Amniotic stem cell (primary cell): ENCODE results near the gene MEGF9.

Source experiments
- DNase-seq: peaks from one replicate; lab custom pipeline; 2025; lab: John Stamatoyannopoulos, UW

MEGF9 gene

DNA sequence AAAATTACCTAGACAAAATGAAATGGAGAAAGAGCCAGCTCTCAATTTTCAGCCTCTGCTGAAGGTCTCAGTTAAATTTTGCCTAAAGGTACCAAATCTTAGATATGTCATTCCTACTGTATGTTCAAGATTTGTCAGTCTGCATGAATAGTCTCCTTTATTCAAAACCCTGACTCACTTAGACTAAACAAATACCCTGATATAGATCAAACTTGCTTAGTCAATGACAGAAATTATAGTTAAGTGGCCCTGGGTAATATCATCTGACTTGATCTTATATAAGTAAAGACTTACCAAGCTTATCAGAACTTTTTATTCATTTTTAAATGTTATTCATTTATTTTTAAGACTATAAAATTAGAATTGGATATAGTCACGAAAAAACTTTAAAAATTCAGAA lies 12.2 kb downstream of the MEGF9 start:
- DNase-seq: no peak

DNA sequence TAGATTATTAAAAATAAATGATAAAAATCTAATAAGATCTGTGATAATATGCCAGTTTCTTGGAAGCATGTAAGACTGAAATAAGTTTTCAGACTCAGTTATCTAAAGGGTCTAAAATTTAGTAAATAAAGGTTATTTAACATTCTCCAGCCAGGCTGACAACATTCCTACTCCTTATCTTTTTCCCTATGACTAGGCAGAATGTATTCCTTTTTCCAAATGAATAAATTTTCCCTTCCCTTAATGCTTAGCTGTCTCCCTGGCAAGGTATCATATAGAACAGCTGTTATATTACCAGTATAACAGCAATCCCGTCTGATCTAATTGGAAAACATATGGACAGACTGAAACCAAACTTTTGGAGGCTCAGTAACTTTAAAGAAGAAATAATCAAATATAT lies 13.0 kb downstream of the MEGF9 start:
- DNase-seq: no peak

- DNase-seq: no peak
Observed at GRCh38 chr9:120698766-120699165, 15.5 kb downstream of the MEGF9 start.

GRCh38 chr9:120697448-120697847 lies 16.8 kb downstream of the MEGF9 start:
- DNase-seq: no peak

DNA sequence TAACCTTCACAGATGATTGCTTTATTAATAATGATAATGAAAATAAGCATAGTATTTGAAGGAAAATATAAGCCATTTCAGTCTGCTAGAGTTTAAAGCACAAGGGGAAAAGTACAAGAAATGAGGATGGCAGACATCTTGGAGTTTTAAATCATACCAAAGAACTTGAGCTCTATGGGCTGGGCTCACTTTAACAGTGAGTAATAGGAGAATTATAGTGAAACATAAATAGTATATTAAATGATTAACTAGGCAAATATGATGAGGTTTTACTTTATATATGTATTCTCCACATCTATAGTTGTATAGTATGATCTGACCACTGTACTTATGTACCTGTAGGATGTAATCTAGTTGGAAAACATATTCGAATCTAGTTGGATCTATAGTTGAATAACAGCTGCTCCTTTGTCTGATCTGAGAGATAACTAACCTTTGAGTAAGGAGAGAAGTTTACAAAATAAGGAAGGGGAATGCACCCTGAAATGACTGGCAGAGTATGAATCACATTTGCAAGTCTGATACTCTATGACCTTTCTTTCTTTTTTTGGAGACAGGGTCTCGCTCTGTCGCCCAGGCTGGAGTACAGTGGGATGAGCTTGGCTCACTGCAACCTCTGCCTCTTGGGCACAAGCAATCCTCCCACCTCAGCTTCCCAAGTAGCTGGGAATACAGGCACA lies 17.6 kb downstream of the MEGF9 start:
- no peak for DNase-seq

- no peak for DNase-seq
Observed at GRCh38 chr9:120694559-120694958, 19.7 kb downstream of the MEGF9 start.

GRCh38 chr9:120693700-120694008 lies 20.6 kb downstream of the MEGF9 start:
- DNase-seq: no peak

DNA sequence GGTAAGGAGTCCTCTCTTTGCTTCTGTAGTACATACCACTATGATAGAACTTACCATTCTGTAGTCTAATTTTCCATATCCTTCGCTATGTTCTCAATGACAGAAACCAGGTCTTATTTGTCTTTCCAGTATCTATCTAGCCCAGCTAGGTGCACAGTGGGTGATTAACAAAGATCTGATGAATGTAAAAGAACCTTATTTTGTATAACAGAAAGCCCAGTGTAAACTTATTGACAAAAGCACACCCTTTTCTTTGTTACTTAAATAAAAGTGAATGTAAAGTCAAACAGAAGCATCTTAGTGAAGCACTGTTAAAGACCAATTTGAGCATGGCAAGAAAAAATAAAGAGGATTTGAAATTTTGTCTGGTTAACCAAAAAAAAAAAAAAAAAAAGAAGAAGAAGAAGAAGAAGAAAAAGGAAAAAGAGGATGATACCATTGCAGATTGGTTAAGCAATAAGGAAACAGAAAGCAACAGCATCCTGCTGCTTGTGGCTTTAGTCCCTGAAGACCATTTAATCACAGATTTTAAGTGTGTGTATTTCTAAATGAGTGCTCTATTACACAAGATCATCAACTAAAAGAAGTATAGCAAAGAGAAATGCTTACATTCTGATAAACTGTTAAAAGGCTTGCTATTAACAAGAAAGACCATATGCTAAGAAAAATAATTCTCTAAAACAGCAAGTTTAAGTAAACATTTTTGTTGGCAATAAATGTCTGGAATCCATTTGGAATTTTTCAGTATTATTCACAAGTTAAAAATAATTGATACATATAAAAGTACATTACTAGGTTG lies 21.2 kb downstream of the MEGF9 start:
- no peak for DNase-seq

DNA sequence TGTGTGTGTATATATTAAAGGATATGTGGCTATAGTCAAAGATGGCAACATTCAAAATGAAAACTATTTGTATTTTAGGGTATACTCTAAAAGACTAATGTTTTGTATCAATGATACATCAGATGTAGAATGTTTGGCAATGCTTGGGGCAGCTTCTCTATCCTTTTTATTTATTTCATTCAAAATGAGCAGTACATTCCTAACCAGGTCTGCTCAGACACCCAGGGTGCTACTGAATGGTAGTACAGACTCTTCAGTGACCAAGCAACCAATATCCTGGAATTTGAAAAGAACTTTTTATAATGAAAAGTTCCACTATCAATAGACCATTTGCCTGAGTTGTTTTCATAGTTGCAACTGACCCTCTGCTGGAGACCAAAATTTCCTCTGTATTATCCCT lies 23.9 kb downstream of the MEGF9 start:
- DNase-seq: no peak

DNA sequence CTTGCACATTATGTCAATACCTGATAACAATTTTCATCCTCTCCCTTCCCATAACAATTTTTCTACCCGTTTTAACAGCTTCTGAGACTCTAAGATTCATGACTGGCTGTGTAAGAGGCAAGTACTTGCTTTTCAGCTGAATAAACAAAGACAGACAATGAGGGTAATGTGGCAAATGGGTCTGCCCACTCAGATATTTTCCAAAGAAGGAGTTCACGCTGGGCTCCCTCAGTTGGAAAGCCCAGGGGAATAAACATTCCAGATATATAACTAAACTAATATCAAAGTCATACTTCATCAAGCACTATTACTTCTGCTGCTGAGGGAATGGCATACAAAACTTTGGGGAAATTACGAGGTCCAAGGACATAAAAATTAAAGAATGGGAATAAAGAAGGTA lies 24.4 kb downstream of the MEGF9 start:
- DNase-seq: no peak

- no peak for DNase-seq
Observed at GRCh38 chr9:120688758-120689157, 25.5 kb downstream of the MEGF9 start.

GRCh38 chr9:120683150-120683549 lies 31.1 kb downstream of the MEGF9 start:
- DNase-seq: no peak

DNA sequence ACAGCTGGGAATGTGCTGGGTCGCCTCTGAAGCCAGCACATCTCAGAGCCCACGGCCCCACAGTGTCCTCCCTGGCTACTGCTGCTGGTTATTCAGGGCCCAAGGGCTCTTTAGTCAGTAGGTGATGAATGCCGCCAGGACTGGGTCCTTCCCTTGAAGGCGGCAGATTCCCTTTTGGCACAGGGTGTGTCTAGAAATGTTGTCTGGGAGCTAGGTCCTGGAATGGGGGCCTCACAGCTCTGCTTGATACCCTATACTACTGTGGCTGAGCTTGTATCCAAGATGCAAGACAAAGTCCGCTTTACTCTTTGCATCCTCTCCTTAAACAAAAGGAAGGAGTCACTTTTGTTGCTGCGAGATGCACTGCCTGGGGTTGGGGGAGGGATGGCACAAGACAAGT lies 33.1 kb downstream of the MEGF9 start:
- DNase-seq: no peak

DNA sequence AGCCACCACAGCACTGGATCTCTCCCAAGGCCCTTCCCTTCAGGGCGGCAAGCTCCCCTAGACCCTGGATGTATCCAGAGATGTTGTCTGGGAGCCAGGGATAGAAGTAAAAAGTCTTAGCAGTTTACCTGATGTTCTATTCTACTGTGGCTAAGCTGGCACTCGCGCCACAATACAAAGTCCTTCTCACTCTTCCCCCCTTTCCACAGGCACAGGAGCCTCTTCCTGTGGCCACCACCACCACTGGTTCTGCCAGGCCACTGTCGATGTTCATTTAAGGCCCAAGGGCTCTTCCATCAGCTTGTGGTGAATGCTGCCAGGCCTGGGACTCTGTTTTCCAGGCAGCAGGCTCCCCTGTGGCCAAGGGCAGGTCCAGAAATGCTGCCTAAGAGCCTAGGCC lies 33.7 kb downstream of the MEGF9 start:
- DNase-seq: no peak

- no peak for DNase-seq
Observed at GRCh38 chr9:120680161-120680560, 34.1 kb downstream of the MEGF9 start.

DNA sequence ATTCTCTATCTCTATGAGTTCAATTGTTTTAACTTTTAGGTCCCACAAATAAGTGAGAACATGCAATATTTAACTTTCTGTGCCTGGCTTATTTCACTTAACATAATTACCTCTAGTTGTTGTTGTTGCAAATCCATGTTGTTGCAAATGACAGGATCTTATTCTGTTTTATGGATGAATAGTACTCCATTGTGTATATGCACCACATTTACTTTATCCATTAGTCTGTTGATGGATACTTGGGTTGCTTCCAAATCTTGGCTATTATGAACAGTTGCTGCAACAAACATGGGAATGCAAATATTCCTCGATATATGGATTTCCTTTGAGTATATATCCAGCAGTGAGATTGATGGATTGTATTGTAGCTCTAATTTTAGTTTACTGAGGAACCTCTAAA lies 36.3 kb downstream of the MEGF9 start:
- DNase-seq: no peak

- DNase-seq: no peak
Observed at GRCh38 chr9:120676767-120677402, 37.4 kb downstream of the MEGF9 start.

DNA sequence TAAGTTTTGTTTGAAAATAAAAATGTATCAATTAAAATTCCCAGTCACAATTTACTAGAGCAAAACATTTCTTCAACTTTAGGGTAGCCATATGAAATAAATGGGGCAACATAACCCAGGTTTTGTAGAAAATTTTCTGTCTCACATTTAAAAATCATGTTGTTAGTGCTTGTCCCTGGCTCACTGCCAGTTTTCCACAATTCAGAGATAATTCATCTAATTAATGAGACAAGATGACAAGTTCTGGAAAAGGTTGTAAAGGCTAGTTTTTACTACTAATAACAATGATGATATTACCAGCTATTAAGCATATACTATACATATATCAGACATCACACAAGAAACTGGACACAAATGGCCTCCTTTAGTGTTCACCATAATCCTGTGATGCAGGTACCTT lies 45.9 kb downstream of the MEGF9 start:
- no peak for DNase-seq

- no peak for DNase-seq
Observed at GRCh38 chr9:120663950-120664349, 50.3 kb downstream of the MEGF9 start.

GRCh38 chr9:120663380-120663779 lies 50.9 kb downstream of the MEGF9 start:
- DNase-seq: no peak

DNA sequence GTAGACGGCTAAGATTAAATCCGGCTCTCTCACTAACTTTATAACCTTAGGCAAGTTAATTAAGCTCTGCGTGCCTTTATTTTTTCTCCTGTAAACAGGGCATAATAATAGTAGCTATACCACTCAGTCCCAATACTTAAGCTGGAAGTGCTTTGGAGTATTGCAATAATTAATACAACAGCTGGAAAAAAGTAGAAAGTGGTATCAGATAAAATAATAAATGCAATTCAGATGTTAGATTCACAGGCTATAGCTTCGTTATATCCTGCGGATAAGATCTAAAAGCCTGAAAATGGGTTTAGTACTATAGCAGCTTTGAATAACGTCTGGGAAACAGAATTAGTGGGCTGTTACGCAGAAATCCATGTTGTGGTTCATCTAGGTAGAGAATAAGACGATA lies 51.8 kb downstream of the MEGF9 start:
- DNase-seq: no peak

DNA sequence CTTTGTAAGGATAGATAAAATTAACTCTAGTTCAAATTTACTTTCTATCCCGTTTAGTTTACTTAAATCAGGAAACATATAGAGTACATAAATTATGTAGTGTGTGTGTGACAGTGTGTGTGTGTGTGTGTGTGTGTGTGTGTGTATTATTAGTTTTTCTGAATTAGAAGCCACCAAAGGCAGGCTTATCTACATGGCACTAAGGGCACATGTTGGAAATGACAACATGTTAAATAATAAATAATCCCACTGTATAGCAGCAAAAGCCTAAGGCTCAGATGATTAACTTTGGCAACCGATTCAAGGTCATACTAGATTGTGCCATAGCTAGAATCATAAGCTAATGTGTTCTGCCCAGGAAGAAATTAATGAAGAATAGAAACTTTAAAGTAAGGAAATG lies 54.6 kb downstream of the MEGF9 start:
- no peak for DNase-seq

DNA sequence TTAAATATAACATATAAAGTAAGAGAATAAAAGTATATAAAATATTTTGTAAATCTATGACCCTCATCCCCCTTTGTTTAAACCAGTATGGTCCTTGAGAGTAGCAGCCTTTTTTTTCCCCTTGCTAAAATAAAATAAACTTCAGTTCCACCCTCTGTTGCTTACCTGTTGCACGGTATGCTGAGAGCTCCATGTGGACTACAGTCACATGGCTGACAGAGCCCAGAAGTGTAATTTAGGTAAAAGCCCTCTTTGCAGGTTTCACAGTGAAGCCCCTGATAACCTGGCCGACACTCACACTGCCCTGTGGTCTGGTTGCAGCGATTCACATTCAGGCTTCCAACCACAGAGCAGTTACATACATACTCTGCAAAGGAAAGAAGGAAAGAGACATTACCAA lies 55.1 kb downstream of the MEGF9 start:
- no peak for DNase-seq
